Ishikawa (cell line): ENCODE measurements around the gene MEX3B.

ENCODE experiments used
- CEBPB ChIP-seq: IDR thresholded peaks from 2 replicates; pipeline ENCODE4 v1.6.1; 2012
- EP300 ChIP-seq: IDR thresholded peaks from 2 replicates; pipeline ENCODE4 v1.6.1; 2012; ENCODE audit warnings: borderline replicate concordance
- MAX ChIP-seq: IDR thresholded peaks from 2 replicates; pipeline ENCODE4 v1.6.1; 2012
- NFIC ChIP-seq: IDR thresholded peaks from 2 replicates; pipeline ENCODE4 v1.6.1; 2012
- REST ChIP-seq: IDR thresholded peaks from 2 replicates; pipeline ENCODE4 v1.6.1; 2012; ENCODE audit warnings: low read depth, mild to moderate bottlenecking
- TAF1 ChIP-seq: IDR thresholded peaks from 2 replicates; pipeline ENCODE4 v1.6.1; 2012; ENCODE audit warnings: low read depth, mild to moderate bottlenecking
- TCF12 ChIP-seq: IDR thresholded peaks from 2 replicates; pipeline ENCODE4 v1.6.1; 2012; ENCODE audit warnings: low read depth
- TEAD4 ChIP-seq: IDR thresholded peaks from 2 replicates; pipeline ENCODE4 v1.6.1; 2012
- YY1 ChIP-seq: IDR thresholded peaks from 2 replicates; pipeline ENCODE4 v1.6.1; 2012; ENCODE audit warnings: low read depth

DNA sequence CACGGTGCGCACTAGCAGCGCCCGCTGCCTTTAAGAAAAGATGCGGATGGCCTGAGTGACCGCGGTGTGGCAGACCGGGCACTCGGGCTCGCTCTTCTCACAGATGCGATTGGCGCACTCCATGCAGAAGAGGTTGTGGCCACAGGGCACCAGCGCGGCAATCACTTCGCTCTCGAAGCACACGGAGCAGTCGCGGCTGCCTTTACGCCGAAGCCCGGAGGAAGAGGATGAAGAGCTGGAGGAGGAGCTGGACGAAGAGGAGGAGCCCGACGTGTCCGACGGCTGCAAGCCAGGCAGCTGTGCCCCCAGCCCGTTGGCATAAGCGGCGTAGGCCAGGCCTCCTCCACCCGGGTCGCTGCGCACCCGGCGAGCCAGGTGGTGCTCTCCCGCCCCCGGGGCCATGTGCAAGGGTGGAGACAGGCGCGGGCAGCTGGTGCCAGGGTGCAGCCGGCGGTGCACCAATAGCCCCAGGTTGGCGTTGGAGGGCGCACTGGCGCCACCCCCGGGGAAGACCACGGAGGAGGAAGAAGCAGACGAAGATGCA lies 2.6 kb downstream of the MEX3B start:
- TF ChIP-seq TEAD4 (no peak), MAX (no peak), REST (no peak), TCF12 (no peak), CEBPB (no peak), YY1 (no peak), NFIC (no peak), TAF1 (no peak), EP300 (no peak)
